SU-DHL-6 (cell line): ENCODE measurements around the gene NT5DC2.

ENCODE experiments used
- H2AFZ ChIP-seq: fragments of 200-600 bp; sonication (generic); 2 replicates; pipeline ENCODE4 v1.6.1; 2014; ENCODE audit warnings: low read depth, mild to moderate bottlenecking, moderate library complexity, mixed read lengths, antibody characterized with exemption, low read length; ENCODE audit not compliant: severe bottlenecking
- H3F3A ChIP-seq: fragments of 200-600 bp; shearing (Covaris generic); 2 replicates; pipeline ENCODE4 v1.6.0; 2016; ENCODE audit warnings: antibody characterized with exemption, mild to moderate bottlenecking; ENCODE audit not compliant: insufficient read depth
- H3K27ac ChIP-seq: fragments of 200-600 bp; sonication (generic); 2 replicates; pipeline ENCODE4 v1.5.1; 2016; ENCODE audit warnings: low read depth, mild to moderate bottlenecking, low read length, moderate library complexity, mixed read lengths
- H3K27me3 ChIP-seq: fragments of 200-600 bp; sonication (generic), shearing (Covaris generic); 2 replicates; pipeline ENCODE4 v1.6.0; 2014; ENCODE audit warnings: mild to moderate bottlenecking, low read length
- H3K36me3 ChIP-seq: fragments of 200-600 bp; sonication (generic); 2 replicates; pipeline ENCODE4 v1.6.1; 2014; ENCODE audit warnings: mild to moderate bottlenecking, low read length, mixed read lengths
- H3K4me2 ChIP-seq: fragments of 300-600, 200-600 bp; shearing (Covaris generic), sonication (generic); 2 replicates; pipeline ENCODE4 v1.6.0; 2014; ENCODE audit warnings: low read length, low read depth, mild to moderate bottlenecking; ENCODE audit not compliant: poor library complexity, severe bottlenecking
- H3K4me3 ChIP-seq: fragments of 200-600 bp; sonication (generic); 2 replicates; pipeline ENCODE4 v1.5.1; 2014; ENCODE audit warnings: antibody characterized with exemption, low read length, mild to moderate bottlenecking, mixed read lengths; ENCODE audit not compliant: insufficient read depth, poor library complexity, severe bottlenecking
- H3K79me2 ChIP-seq: fragments of 200-600 bp; sonication (generic); 2 replicates; pipeline ENCODE4 v1.6.1; 2014; ENCODE audit warnings: mild to moderate bottlenecking, low read length, moderate library complexity; ENCODE audit not compliant: insufficient read depth
- H3K9ac ChIP-seq: fragments of 200-600 bp; sonication (generic); 2 replicates; pipeline ENCODE4 v1.7.0; 2014; ENCODE audit warnings: mild to moderate bottlenecking, low read length
- H3K9me2 ChIP-seq: fragments of 200-600 bp; sonication (generic); replicated peaks from 2 replicates; pipeline ENCODE4 v1.6.1; 2014; ENCODE audit warnings: low read length; ENCODE audit not compliant: insufficient read depth
- H3K9me3 ChIP-seq: fragments of 200-600 bp; sonication (generic); 2 replicates; pipeline ENCODE4 v1.6.1; 2014; ENCODE audit warnings: low read length, mixed read lengths; ENCODE audit not compliant: insufficient read depth
- H4K20me1 ChIP-seq: fragments of 200-600 bp; sonication (generic); 2 replicates; pipeline ENCODE4 v1.6.1; 2014; ENCODE audit warnings: low read depth, mild to moderate bottlenecking, antibody characterized with exemption, low read length, moderate library complexity, mixed read lengths
- CTCF ChIP-seq: fragments of 200-600 bp; sonication (generic); IDR thresholded peaks from one replicate; pipeline ENCODE4 v1.5.1; 2017; ENCODE audit warnings: antibody characterized with exemption, mild to moderate bottlenecking, low read length, moderate library complexity; ENCODE audit not compliant: insufficient read depth, poor library complexity, severe bottlenecking
- EZH2phosphoT487 ChIP-seq: fragments of 200-600 bp; sonication (generic), shearing (Covaris generic); conservative IDR thresholded peaks from 2 replicates; pipeline ENCODE4 v1.6.1; 2018; ENCODE audit warnings: mild to moderate bottlenecking, antibody characterized with exemption, low read length, moderate library complexity, mixed read lengths

NT5DC2 gene

GRCh38 chr3:52492059-52492458 lies 41.6 kb downstream of the NT5DC2 start:
- Histone ChIP-seq H3K27ac (no peak overlapping the region), H4K20me1 (no peaks in the 10 kb centered on the region), H3K27me3 (no peaks in the 10 kb centered on the region), H3K9ac (no peak overlapping the region), H3K4me2 (no peak overlapping the region), H3K9me2 (no peaks in the 10 kb centered on the region), H3K9me3 (no peaks in the 10 kb centered on the region), H3K4me3 (no peak overlapping the region), H3K79me2 (no peaks in the 10 kb centered on the region), H2AFZ (no peak overlapping the region), H3F3A (no peaks in the 10 kb centered on the region), H3K36me3 (no peaks in the 10 kb centered on the region)
- TF ChIP-seq CTCF (no peak), EZH2phosphoT487 (no peak)

GRCh38 chr3:52490939-52491526 lies 42.6 kb downstream of the NT5DC2 start:
- Histone ChIP-seq H3K4me3 (no peak overlapping the region), H3K9me2 (no peaks in the 10 kb centered on the region), H3K27ac (no peak overlapping the region), H2AFZ (no peak overlapping the region), H4K20me1 (no peaks in the 10 kb centered on the region), H3K27me3 (no peaks in the 10 kb centered on the region), H3K79me2 (no peaks in the 10 kb centered on the region), H3K36me3 (no peaks in the 10 kb centered on the region), H3F3A (no peaks in the 10 kb centered on the region), H3K9me3 (no peaks in the 10 kb centered on the region), H3K4me2 (no peak overlapping the region), H3K9ac (no peak overlapping the region)
- TF ChIP-seq CTCF (no peak), EZH2phosphoT487 (no peak)

- no peaks in the 10 kb centered on the region for H3K9me2 ChIP-seq
- no peaks in the 10 kb centered on the region for H3K27me3 ChIP-seq
- no peak for TF ChIP-seq CTCF
- no peak for TF ChIP-seq EZH2phosphoT487
- H3K4me3 ChIP-seq = no peak overlapping the region
- no peak overlapping the region for H3K4me2 ChIP-seq
- H3K9me3 ChIP-seq = no peaks in the 10 kb centered on the region
- H3K27ac ChIP-seq = no peak overlapping the region
- no peaks in the 10 kb centered on the region for H3K36me3 ChIP-seq
- no peaks in the 10 kb centered on the region for H4K20me1 ChIP-seq
- no peaks in the 10 kb centered on the region for H3K79me2 ChIP-seq
- H2AFZ ChIP-seq = no peak overlapping the region
- no peaks in the 10 kb centered on the region for H3F3A ChIP-seq
- H3K9ac ChIP-seq = no peak overlapping the region
Measured at GRCh38 chr3:52490035-52490938, 43.4 kb downstream of the NT5DC2 start.
